VCaP (cell line): Measurements from ENCODE around the gene USP22.

Experiments
- H3K27ac ChIP-seq: fragments of 450-650 bp; 2 replicates; pipeline ENCODE4 v1.5.1; 2017
- TF ChIP-seq, protein P1 (sequence below): fragments of 450-650 bp; conservative IDR thresholded peaks from 2 replicates; pipeline ENCODE4 v1.5.1; 2017; ENCODE audit warnings: mild to moderate bottlenecking, moderate library complexity

Gene USP22

DNA sequence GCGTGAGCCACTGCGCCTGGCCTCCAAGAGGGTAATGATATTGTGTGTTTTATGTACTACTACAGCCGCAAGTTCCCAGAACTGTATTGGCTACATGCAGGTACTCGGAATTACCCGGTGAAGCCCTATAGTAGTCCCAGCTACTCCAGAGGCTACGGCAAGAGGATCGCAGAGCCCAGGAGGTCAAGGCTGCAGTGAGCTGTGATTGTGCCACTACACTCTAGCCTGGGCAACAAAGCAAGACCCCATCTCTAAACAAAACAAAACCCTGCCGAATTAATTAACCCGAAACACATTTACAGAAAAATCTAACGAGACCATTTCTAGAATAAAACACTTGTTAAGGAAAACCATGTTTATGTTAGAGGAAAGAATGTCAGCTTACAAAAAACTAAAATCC, 2.2 kb upstream of the USP22 start:
- TF ChIP-seq, protein P1, sequence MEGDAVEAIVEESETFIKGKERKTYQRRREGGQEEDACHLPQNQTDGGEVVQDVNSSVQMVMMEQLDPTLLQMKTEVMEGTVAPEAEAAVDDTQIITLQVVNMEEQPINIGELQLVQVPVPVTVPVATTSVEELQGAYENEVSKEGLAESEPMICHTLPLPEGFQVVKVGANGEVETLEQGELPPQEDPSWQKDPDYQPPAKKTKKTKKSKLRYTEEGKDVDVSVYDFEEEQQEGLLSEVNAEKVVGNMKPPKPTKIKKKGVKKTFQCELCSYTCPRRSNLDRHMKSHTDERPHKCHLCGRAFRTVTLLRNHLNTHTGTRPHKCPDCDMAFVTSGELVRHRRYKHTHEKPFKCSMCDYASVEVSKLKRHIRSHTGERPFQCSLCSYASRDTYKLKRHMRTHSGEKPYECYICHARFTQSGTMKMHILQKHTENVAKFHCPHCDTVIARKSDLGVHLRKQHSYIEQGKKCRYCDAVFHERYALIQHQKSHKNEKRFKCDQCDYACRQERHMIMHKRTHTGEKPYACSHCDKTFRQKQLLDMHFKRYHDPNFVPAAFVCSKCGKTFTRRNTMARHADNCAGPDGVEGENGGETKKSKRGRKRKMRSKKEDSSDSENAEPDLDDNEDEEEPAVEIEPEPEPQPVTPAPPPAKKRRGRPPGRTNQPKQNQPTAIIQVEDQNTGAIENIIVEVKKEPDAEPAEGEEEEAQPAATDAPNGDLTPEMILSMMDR: no peak
- H3K27ac ChIP-seq: peak overlapping the region; percentile 99

DNA sequence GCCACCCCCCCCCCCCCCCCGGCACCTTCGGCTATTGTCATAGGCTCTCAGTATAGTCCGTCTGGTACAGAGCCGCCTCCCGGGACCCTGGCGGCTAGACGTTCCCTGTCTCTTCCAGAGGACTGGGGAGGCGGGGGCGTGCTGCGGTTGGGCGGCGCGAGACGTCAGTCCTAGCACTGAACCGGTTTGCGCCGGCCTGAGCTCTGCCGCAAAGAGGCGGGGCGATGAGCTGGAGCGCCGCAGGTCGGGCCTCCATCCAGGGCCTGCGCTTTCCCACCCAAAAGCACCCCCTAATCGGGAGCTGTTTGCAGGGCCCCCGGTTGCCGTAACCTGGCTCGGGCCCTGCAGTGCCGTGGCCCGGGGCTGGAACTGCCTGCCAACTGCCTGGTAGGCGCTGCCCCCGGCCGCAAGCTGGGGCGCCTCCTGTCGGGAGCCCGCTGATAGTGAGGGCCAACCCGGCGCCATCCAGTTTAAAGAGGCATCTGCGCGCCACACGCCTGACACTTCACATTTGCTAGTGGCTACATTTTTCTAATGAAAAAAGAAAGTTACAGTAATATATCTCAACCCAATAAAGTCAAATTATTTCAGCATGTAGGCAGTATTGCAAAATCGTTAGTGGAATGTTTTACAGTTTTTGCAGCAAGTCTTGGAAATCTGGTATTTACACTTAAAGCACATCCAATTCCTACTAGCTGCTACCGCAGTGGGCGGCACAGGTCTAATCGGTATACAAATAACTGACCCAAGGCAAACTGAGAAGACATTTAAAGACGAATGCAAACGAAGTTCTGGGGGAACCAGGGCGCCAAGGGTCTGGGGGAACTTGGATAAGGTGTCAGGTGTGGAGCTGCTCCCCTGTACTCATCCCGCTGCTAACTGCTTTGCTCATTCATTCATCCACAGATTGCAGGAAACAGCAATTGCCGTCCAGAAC, 753 bp upstream of the USP22 start:
- TF ChIP-seq, protein P1: peak; percentile 87

DNA sequence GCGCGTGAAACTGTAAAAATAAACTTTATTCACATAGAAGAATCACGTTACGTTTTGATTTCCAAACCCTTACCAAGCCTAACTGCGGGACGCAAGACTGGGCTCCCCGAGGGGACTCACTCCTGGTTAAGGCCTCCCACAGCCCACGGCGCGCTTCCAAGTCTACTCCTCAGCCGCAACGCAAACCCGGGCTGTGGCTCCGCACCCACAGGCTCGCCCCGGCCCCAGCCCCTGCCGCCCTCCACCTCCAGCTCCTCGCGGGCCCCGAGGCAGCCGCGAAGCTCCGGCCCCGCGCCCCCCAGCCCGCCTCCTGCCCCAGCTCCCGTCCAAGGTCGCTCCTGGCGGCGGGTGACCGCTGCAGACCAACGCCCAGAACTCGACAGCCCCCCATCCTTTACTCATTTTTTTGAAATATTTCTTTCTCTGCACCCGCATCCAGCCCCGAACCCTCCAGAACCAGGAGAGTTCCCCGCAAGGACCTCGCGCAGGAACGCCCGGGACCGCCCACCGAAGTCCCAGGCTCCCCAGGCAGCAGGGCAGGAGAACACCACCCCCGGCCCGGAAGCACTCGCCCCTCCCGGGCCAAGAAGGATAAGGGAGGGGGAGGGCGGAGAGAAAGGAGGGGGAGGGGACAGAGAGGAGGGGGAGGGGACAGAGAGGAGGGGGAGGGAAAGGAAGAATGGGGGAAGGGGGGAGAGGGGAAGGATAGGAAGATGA, 912 bp downstream of the USP22 start:
- peak overlapping the region; percentile 99 for H3K27ac ChIP-seq
- TF ChIP-seq, protein P1: no peak

More for the DNA sequence above, 753 bp upstream of the USP22 start:
- peak overlapping the region; percentile 99 for H3K27ac ChIP-seq

DNA sequence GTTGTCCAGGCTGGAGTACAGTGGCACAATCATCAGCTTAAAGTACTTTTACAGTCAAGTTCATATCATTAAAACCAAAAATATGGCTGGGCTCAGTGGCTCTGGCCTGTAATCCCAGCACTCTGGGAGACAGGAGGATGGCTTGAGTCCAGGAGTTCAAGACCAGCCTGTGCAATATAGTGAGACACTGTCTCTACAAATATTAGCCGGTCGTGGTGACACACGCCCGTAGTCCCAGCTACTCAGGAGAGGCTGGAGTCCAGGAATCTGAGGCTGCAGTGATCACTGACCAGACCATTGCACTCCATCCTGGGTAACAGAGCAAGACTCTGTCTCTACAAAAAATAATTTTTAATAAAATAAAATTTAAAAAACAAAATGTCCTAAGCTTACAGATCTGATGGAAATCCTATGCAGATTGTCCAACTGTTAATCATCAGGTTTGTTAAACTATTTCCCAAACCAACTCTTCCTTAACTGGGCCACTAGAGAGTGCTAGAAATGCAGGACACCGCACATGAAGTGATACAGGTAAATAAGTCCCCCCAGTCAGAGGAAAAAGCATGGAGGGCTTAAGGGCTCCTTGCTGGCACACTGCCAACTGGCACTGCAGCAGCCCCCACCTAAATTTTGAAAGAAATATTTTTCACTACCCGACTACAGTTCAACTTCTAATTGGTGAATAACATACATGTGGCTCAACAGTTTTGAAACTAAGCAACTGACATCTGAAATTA, 2.8 kb downstream of the USP22 start:
- H3K27ac ChIP-seq: peak overlapping the region; percentile 99
- TF ChIP-seq, protein P1: peak; percentile 77

DNA sequence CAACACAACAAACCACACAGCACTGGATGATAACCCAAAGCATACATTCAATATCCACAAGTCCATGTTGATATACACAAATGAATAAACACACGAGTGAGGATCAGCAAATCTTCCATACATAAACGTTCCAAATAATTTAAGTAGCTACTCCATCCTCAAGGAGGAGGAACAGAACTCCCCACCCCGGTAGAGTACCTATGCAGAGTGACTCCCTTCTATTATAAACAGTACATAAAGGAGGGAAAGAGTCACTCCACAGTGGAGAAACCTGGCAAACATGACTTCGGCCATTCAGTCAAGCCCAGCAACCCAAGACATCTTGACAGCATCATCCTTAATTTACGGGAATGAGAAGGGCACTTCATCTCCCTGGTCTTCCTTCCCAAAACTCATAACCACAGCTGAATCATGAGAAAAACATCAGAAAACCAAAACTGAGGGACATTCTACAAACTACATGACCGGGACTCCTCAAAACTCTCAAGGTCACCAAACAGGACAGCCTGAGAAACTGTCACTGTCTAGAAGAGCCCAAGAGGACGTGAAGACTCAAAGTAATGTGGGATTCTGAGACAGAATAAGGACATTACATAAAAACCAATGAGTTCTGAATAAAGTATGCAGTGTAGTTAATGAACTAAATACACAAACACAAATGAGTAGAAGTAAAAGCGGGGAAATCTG, 5.6 kb downstream of the USP22 start:
- no peak overlapping the region for H3K27ac ChIP-seq
- TF ChIP-seq, protein P1: no peak

DNA sequence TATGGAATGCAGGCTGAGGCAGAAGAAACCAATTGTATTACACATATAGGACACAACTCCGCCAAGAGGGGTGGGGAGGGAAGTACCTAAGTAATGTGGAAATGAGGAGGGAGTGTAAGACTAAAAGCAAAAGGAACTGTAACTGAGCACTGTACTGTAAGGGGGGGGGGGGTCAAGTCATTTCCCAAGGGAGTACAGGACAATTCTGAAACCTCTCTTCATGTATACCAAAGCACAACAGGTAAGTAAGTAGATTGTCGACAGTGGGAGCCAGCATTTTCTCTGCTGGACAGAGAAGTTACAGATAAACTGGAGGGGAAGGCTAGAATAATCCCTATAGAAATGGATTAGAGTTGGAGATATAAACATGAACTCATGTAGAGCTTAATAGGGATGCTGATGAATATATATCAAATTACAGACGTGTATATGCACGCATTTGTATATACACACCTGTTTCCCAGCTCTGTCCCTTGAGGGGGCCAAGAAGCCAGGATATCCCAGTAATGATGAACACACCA, 6.4 kb downstream of the USP22 start:
- TF ChIP-seq, protein P1: no peak
- H3K27ac ChIP-seq: no peak overlapping the region
